KMS-11 (cell line): ENCODE results near the gene TRIP13.

Source experiments
- H2AFZ ChIP-seq: fragments of 200-600 bp; sonication (generic); 2 replicates; pipeline ENCODE4 v1.6.1; 2016; ENCODE audit warnings: antibody characterized with exemption, mixed run types, low read depth
- H3K27ac ChIP-seq: fragments of 200-600 bp; sonication (generic); 2 replicates; pipeline ENCODE4 v1.6.1; 2016; ENCODE audit warnings: mild to moderate bottlenecking, mixed run types
- H3K27me3 ChIP-seq: fragments of 200-600 bp; sonication (generic); 2 replicates; pipeline ENCODE4 v1.6.1; 2017; ENCODE audit warnings: mild to moderate bottlenecking, low read depth, mixed run types, moderate library complexity; ENCODE audit not compliant: insufficient read depth
- H3K36me3 ChIP-seq: fragments of 200-600 bp; sonication (generic); 2 replicates; pipeline ENCODE4 v1.6.1; 2017; ENCODE audit warnings: mild to moderate bottlenecking, mixed run types; ENCODE audit not compliant: insufficient read depth
- H3K4me1 ChIP-seq: fragments of 200-600 bp; sonication (generic); 2 replicates; pipeline ENCODE4 v1.6.1; 2016; ENCODE audit warnings: mild to moderate bottlenecking, low read depth, mixed run types; ENCODE audit not compliant: poor library complexity, severe bottlenecking
- H3K4me2 ChIP-seq: fragments of 200-600 bp; sonication (generic); 2 replicates; pipeline ENCODE4 v1.7.0; 2016; ENCODE audit warnings: mild to moderate bottlenecking, mixed run types
- H3K4me3 ChIP-seq: fragments of 200-600 bp; sonication (generic); IDR thresholded peaks from 2 replicates; pipeline ENCODE4 v1.6.1; 2017; ENCODE audit warnings: low read depth, low read length, mixed read lengths; ENCODE audit not compliant: insufficient read depth
- H3K79me2 ChIP-seq: fragments of 200-600 bp; sonication (generic); 2 replicates; pipeline ENCODE4 v1.6.1; 2016; ENCODE audit warnings: low read depth, mixed run types; ENCODE audit not compliant: insufficient read depth
- H3K9ac ChIP-seq: fragments of 200-600 bp; sonication (generic); 2 replicates; pipeline ENCODE4 v1.6.1; 2016; ENCODE audit warnings: mild to moderate bottlenecking, mixed run types
- H4K20me1 ChIP-seq: fragments of 200-600 bp; sonication (generic); 2 replicates; pipeline ENCODE4 v1.6.1; 2016; ENCODE audit warnings: mild to moderate bottlenecking, mixed run types; ENCODE audit not compliant: insufficient read depth
- TF ChIP-seq, protein P1 (sequence below): fragments of 200-600 bp; sonication (generic); conservative IDR thresholded peaks from 2 replicates; pipeline ENCODE4 v1.6.1; 2017; ENCODE audit warnings: low read depth, mild to moderate bottlenecking, antibody characterized with exemption, low read length, moderate library complexity, mixed read lengths

Gene TRIP13

GRCh38 chr5:943201-943917, 50.7 kb downstream of the TRIP13 start:
- Histone ChIP-seq H3K9ac (no peak overlapping the region), H2AFZ (0 out of 2 replicates have a peak overlapping the region, but pooled peaks have one; percentile 21), H3K27me3 (no peaks in the 10 kb centered on the region), H3K36me3 (no peaks in the 10 kb centered on the region), H3K27ac (peak overlapping the region; percentile 23; the same call in 1 of the 2 replicates), H4K20me1 (no peaks in the 10 kb centered on the region), H3K4me2 (peak overlapping the region; percentile 30), H3K4me1 (peaks cover 57% of the 10 kb centered on the region), H3K4me3 (no peak overlapping the region), H3K79me2 (no peaks in the 10 kb centered on the region)
- TF ChIP-seq, protein P1, sequence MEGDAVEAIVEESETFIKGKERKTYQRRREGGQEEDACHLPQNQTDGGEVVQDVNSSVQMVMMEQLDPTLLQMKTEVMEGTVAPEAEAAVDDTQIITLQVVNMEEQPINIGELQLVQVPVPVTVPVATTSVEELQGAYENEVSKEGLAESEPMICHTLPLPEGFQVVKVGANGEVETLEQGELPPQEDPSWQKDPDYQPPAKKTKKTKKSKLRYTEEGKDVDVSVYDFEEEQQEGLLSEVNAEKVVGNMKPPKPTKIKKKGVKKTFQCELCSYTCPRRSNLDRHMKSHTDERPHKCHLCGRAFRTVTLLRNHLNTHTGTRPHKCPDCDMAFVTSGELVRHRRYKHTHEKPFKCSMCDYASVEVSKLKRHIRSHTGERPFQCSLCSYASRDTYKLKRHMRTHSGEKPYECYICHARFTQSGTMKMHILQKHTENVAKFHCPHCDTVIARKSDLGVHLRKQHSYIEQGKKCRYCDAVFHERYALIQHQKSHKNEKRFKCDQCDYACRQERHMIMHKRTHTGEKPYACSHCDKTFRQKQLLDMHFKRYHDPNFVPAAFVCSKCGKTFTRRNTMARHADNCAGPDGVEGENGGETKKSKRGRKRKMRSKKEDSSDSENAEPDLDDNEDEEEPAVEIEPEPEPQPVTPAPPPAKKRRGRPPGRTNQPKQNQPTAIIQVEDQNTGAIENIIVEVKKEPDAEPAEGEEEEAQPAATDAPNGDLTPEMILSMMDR: no peak

GRCh38 chr5:943918-944620, 51.4 kb downstream of the TRIP13 start:
- Histone ChIP-seq H3K79me2 (no peaks in the 10 kb centered on the region), H3K27ac (peak overlapping the region; percentile 23; the same call in 1 of the 2 replicates), H3K4me3 (no peak overlapping the region), H2AFZ (0 out of 2 replicates have a peak overlapping the region, but pooled peaks have one; percentile 21), H3K36me3 (no peaks in the 10 kb centered on the region), H3K27me3 (no peaks in the 10 kb centered on the region), H3K9ac (no peak overlapping the region), H3K4me2 (peak overlapping the region; percentile 30), H4K20me1 (no peaks in the 10 kb centered on the region), H3K4me1 (peaks cover 64% of the 10 kb centered on the region)
- TF ChIP-seq, protein P1: no peak

DNA sequence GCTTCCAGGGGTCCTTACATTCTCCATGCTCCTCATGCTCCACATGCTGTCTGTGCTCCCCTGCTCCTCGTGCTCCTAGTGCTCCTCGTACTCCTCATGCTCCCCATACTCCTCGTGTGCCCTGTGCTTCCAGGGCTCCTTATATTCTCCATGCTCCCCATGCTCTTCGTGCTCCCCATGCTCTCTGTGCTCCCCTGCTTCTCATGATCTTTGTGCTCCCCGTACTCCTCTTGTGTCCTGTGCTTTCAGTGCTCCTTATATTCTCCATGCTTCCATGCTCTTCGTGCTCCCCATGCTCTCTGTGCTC, 51.9 kb downstream of the TRIP13 start:
- H3K79me2 ChIP-seq: no peaks in the 10 kb centered on the region
- H4K20me1 ChIP-seq: no peaks in the 10 kb centered on the region
- H3K4me3 ChIP-seq: no peak overlapping the region
- H3K27me3 ChIP-seq: no peaks in the 10 kb centered on the region
- TF ChIP-seq, protein P1: no peak
- no peaks in the 10 kb centered on the region for H3K36me3 ChIP-seq
- no peak overlapping the region for H3K27ac ChIP-seq
- no peak overlapping the region for H3K9ac ChIP-seq
- H2AFZ ChIP-seq: no peak overlapping the region
- H3K4me2 ChIP-seq: no peak overlapping the region; the same call in 1 of the 2 replicates
- H3K4me1 ChIP-seq: peaks cover 68% of the 10 kb centered on the region

- H4K20me1 ChIP-seq: no peaks in the 10 kb centered on the region
- H3K4me1 ChIP-seq: peaks cover 73% of the 10 kb centered on the region
- peak overlapping the region; percentile 77 for H3K27ac ChIP-seq
- no peaks in the 10 kb centered on the region for H3K36me3 ChIP-seq
- H3K79me2 ChIP-seq: no peaks in the 10 kb centered on the region
- H2AFZ ChIP-seq: peak overlapping the region; percentile 58
- H3K4me2 ChIP-seq: peak overlapping the region; percentile 73
- TF ChIP-seq, protein P1: no peak
- peak overlapping the region; percentile 49; the same call in 1 of the 2 replicates for H3K9ac ChIP-seq
- H3K27me3 ChIP-seq: no peaks in the 10 kb centered on the region
- no peak overlapping the region for H3K4me3 ChIP-seq
These were observed 52.5 kb downstream of the TRIP13 start for GRCh38 chr5:944992-945685.
